Activated T-cell treated with anti-CD3 and anti-CD28 coated beads, Interleukin-2, amount 50 U/mL, for 1 hour (primary cell): ENCODE data around the gene KCNK15.

ENCODE experiments used
- DNase-seq: peaks from one replicate; pipeline ENCODE4 v3.0.0-alpha.2; 2020

The KCNK15 gene

DNA sequence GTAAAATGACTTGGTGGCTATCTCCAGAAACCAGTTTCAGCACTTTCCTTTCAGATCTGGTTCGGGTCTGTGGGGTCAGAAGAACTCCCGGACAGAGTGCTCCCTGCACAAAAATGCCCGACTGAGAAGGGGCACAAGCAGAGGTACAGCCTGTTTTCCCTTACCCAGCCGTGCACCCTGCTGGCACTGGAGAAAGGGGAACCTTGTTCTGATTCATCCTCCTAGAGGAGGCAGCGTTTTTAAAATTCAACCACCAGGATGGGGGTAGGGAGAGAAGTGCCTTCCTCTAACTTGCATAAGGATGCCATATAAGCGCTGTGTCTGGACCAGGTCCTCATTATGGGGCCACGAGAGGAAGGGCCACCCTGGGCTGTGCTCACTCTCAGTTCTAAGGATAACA is 47.1 kb downstream of the KCNK15 start:
- DNase-seq, result no peak

DNA sequence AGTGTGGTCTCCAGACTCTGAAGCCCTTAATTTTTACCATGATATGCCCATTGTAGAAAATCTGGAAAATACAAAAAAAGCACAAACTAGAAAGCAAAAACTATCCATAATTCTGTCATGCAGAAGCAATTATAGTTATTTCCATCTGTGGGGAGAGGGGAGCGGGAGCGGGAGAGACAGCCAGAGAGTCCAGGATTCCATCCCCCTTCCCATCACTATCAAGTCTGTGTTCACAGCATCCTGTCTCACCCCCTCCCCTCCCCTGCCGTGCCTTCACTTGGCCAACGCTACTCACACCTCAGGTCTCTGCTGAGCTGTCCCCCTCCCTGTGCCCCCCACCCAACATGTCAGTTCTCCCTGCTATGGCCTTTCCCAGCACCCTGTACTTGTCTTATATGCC is 50.2 kb downstream of the KCNK15 start:
- no peak for DNase-seq

DNA sequence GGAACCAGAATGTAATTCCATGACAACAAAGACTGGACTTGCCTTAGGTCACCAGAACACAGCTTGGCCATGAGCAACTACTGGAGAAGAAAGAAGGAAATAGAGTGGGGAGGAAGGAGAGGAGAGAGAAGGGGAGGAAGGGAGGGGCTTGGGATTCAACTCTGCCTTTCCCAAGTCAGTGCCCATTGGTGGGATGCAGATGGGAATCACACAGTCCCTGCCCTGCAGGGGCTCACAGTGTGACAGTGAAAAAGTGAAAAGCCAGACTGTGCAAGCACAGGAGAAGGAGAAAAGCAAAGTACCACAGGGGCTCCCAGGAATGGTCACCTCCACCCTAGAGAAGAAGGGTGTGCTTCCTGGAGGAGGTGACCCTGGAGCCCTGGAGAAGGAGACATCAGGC is 50.6 kb downstream of the KCNK15 start:
- no peak for DNase-seq

DNA sequence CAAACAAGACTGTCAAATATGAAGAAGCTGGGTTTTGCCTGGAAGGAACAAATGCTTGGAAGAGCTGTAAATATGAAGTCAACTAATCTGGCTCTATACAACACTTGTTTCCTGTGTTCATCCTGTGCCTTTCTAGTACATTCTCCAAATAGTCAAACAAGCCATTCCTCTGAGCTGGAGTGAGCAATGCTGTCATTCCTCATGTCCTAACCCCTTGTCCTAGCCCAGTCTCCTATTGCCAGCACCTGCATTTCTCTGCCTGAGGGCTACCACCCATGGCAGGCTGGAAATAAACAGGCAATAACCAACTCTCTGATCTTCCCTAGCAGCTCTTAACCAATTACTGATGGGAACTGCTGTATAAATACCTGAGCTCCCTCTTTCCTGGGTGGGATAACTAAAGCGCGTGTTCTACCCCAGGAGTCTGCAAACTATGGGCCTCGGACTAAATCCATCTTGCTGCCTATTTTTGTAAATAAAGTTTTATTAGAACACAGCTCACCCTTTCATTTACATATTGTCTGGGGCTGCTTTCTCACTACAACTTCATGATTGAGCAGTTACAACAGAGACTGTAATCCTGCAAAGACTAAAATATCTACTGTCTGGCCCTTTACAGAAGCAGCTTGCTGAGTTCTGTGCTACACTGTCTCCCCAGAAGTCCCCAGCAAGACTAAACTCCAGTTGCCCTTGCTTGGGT is 51.2 kb downstream of the KCNK15 start:
- no peak for DNase-seq

DNA sequence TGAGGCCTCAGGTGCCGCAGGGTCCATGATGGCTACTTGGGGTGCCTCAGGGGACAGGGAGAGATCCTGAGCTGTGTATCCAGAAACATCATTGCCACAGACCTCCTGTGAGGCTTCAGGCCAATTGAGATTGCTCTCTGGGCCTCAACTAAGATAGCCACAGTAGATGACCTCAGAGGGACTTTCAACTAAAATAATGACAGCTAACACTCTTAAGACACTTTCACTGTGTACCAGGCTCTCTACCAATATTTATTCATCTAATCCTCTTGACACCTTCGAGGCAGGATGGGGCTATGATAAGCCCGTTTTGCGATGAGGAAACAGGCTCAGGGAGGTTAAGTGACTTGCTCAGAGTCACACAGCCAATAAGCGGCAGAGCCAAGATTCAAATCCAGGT is 54.0 kb downstream of the KCNK15 start:
- no peak for DNase-seq

DNA sequence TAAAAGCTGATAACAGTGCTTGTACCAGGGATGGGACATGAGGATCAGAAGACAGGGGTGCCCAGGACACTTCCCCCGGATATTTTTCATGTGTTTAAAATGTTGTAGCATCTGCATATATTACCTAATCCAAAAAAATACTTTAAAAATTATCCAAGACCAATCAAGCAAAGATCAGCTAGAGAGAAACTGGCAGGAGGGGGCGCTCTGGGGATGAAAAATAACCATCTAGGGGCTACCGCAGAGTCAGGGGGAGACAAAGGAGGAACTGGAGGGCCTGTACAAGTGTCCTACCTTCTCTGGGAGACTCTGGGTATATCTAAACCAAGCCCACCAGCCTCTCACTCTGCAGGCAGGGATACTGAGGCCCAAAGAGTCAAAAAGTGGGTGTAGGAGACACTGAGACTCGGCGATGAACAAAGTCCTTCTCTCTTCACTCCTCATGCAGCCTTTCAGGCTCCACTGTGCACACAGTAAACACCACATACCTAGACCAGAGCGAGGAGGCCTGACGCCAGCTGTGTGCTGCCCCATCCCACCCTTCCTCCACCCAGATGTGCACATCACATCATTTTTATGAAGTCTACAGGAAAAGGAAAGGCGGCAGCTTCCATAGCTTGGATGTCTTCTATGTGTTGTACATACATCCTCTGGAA is 54.9 kb downstream of the KCNK15 start:
- DNase-seq, result no peak
